Ovary (tissue), 9 donors: ENCODE measurements around the gene PPP6R1. TPM values are rescaled to one million over a fixed set of nuclear protein-coding genes. Genes with fewer than 3 reads are reported as not detected.

Source experiments
- DNase-seq, 5 donors: peaks; one replicate each; pipeline ENCODE4 v3.0.0-alpha.2; 2019 to 2020
- H3K27ac ChIP-seq, 2 donors: fragments of 200-600 bp; one replicate each; pipeline versions ENCODE4 v1.5.1 to v1.8.0; 2019 to 2022
- H3K27me3 ChIP-seq: fragments of 200-600 bp; one replicate; pipeline ENCODE4 v1.8.0; 2022
- H3K36me3 ChIP-seq: fragments of 200-600 bp; sonication (generic); one replicate; pipeline ENCODE4 v1.5.1; 2019
- H3K4me1 ChIP-seq: one replicate; pipeline ENCODE4 v1.8.1; 2013; ENCODE audit warnings: mild to moderate bottlenecking, moderate library complexity; ENCODE audit not compliant: insufficient read depth
- H3K4me3 ChIP-seq: fragments of 200-600 bp; sonication (generic); one replicate; pipeline ENCODE4 v1.5.1; 2017
- H3K9me3 ChIP-seq, 2 donors: fragments of 200-600 bp in 1 of 2; sonication (generic) in 1 of 2; one replicate each; pipeline versions ENCODE4 v1.5.1 to v1.8.1; 2013 to 2019; ENCODE audit warnings: mild to moderate bottlenecking in 1 of 2, moderate library complexity in 1 of 2
- CTCF ChIP-seq, 3 donors: fragments of 450-650 bp in 2 of 3; fragments of 200-600 bp in 1 of 3; IDR thresholded peaks; one replicate each; pipeline versions ENCODE4 v1.5.1 to v1.8.0; 2016 to 2022; ENCODE audit warnings: antibody characterized with exemption in 3 of 3, mild to moderate bottlenecking in 1 of 3
- EP300 ChIP-seq: sonication (generic); formaldehyde crosslinking; IDR thresholded peaks from one replicate; pipeline ENCODE4 v1.6.1; 2017; ENCODE audit warnings: antibody characterized with exemption
- POLR2A ChIP-seq: fragments of 450-650 bp; IDR thresholded peaks from one replicate; pipeline ENCODE4 v1.6.1; 2017; ENCODE audit warnings: antibody characterized with exemption, mild to moderate bottlenecking, moderate library complexity
- WGBS, 3 donors: extraction: QIAGEN DNeasy Blood & Tissue Kit in 1 of 3; methylation state at CpG; one replicate each; pipeline versions ENCODE4 v1.1.5 to v1.1.7; 2013 to 2017; 5-methylcytosine and 5-hydroxymethylcytosine counted together
- intact Hi-C, 4 donors: fragments of 100-400 bp; cut with DNase I; formaldehyde crosslinking; loops; one replicate each; pipeline versions ENCODE4 v1.11.0 to v1.15.1; 2022 to 2023
- polyA plus RNA-seq, 2 donors: library from polyadenylated mRNA; stranded (reverse); fragments of 200-250 nt in 1 of 2; fragments of 350-450 nt in 1 of 2; fragmentation: Illumina TruSeq in 1 of 2; extraction: RNeasy Lipid Tissue Mini Kit (QIAGEN cat#74804) in 1 of 2; gene quantifications; one replicate each; pipeline ENCODE4 v1.2.3, GENCODE V29; 2013 to 2014
- total RNA-seq, 7 donors: library from RNA; depleted of rRNA in 2 of 7; stranded (reverse); fragments of >200 nt in 2 of 7; fragmentation: NEBNext Ultra II Directional in 3 of 7; extraction: Animal tissue kit (Norgen Biotek cat#: 25700) in 3 of 7; gene quantifications; one replicate each; pipeline versions ENCODE4 v1.1.0 to v1.2.4, GENCODE V29; 2016 to 2023
- donor health status: DM: no; HTN: no; CAD: no; lungs with moderate emphysema.
- donor health status: DM: no; HTN: no; CAD: no.
- donor health status: Bipolar disorder and iron deficiency.
- donor health status: DM: yes; HTN: yes; CAD: no.
- donor health status: DM: no; HTN: no; CAD: no.
- donor health status: DM: yes; HTN: yes; CAD: no.

The PPP6R1 gene
- total and polyA plus RNA-seq, 9 donors = 14.1 to 52.2 (median 42.9) TPM

- TF ChIP-seq EP300 = no peak
- no peak for DNase-seq
- no peaks in the 10 kb centered on the region for H3K4me1 ChIP-seq
- H3K4me3 ChIP-seq = no peak overlapping the region
- intact Hi-C loops = no loop called here
- no peaks in the 10 kb centered on the region for H3K27me3 ChIP-seq
- no peaks in the 10 kb centered on the region for H3K36me3 ChIP-seq
- no peaks in the 10 kb centered on the region for H3K9me3 ChIP-seq
- no peak overlapping the region for H3K27ac ChIP-seq
- 90 to 91% (median 91%) methylated on average over 14 to 23 of the region's 23 CpGs for WGBS, 3 donors
Observed at GRCh38 chr19:55245236-55245904, 13.4 kb downstream of the PPP6R1 start.

- TF ChIP-seq EP300 (no peak), POLR2A (no peak), CTCF (IDR thresholded peaks at IDR 0.05) (no peak)
- Histone ChIP-seq H3K9me3 (no peaks in the 10 kb centered on the region), H3K4me1 (no peaks in the 10 kb centered on the region), H3K4me3 (no peak overlapping the region), H3K27me3 (no peaks in the 10 kb centered on the region), H3K27ac (no peak overlapping the region), H3K36me3 (no peaks in the 10 kb centered on the region)
- intact Hi-C loops = no loop called here
- DNase-seq = no peak
- 90 to 93% (median 91%) methylated on average over 12 of the region's 12 CpGs for WGBS, 3 donors
Observed at GRCh38 chr19:55244004-55244680, 14.7 kb downstream of the PPP6R1 start.

- Histone ChIP-seq H3K27ac (no peak overlapping the region), H3K4me3 (no peak overlapping the region), H3K9me3 (no peaks in the 10 kb centered on the region), H3K36me3 (no peaks in the 10 kb centered on the region), H3K27me3 (no peaks in the 10 kb centered on the region), H3K4me1 (no peaks in the 10 kb centered on the region)
- 72 to 83% (median 73%) methylated on average over 7 of the region's 7 CpGs for WGBS, 3 donors
- intact Hi-C loops = no loop called here
- no peak for DNase-seq
- TF ChIP-seq EP300 (no peak), CTCF (IDR thresholded peaks at IDR 0.05) (no peak), POLR2A (no peak)
Observed at GRCh38 chr19:55242517-55242916, 16.3 kb downstream of the PPP6R1 start.

GRCh38 chr19:55241935-55242464 lies 16.8 kb downstream of the PPP6R1 start:
- H3K36me3 ChIP-seq = no peaks in the 10 kb centered on the region
- no peak overlapping the region for H3K4me3 ChIP-seq
- no peaks in the 10 kb centered on the region for H3K9me3 ChIP-seq
- WGBS, 3 donors = 78 to 85% (median 80%) methylated on average over 16 of the region's 16 CpGs
- no peak overlapping the region for H3K27ac ChIP-seq
- H3K4me1 ChIP-seq = no peaks in the 10 kb centered on the region
- intact Hi-C loops = no loop called here
- DNase-seq = no peak
- no peak for TF ChIP-seq POLR2A
- TF ChIP-seq CTCF (IDR thresholded peaks at IDR 0.05) = no peak
- TF ChIP-seq EP300 = no peak
- H3K27me3 ChIP-seq = no peaks in the 10 kb centered on the region
